GM21737 (cell line): ENCODE measurements around the gene MYO9A.
"Not testable (repeated sequence)": the region's sequence is repeated elsewhere in the genome, so short reads cannot be mapped to it uniquely, and the experiment has no call there.

ENCODE experiments used
- ATAC-seq: cut with Tn5 transposase; IDR thresholded peaks from one replicate; pipeline ENCODE4 v1.9.1; 2021; ENCODE audit warnings: mild to moderate bottlenecking, moderate library complexity; ENCODE audit not compliant: unreplicated experiment

The MYO9A gene

DNA sequence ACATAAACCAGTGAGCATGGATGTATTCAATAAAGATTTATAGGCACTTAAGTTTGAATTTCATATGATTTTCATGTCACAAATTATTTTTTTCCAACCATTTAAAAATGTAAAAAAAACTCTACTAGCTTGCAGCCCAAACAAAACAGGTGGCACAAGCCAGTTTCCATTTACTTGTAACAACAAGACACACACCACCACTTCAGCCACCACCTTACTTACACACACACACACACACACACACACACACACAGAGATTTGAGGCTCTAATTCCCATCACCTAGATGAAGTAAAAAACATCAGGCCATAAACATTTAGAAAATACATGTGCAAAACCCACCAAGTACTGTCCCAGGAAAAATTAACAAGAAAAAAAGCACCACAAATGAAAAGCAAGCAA lies 25.3 kb downstream of the MYO9A start:
- ATAC-seq = no peak

DNA sequence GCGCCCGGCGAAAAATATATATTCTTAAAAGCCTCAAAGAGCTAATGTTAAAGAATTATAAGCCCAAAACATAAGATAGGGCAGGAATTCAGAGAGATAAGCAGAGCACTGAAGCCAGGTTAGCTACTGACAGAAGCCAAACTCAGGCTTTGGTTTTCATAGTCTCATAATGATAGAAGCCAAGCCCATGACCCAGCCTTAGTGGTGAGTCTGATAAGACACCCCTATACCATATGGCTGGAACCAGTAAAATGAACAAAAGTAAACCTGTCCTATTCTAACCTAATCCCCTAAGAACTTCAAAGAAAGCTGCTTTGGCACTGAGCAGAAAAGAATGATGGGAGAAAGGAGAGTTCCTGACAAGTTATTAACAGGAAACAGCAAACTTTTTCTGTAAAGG lies 25.9 kb downstream of the MYO9A start:
- ATAC-seq = no peak

DNA sequence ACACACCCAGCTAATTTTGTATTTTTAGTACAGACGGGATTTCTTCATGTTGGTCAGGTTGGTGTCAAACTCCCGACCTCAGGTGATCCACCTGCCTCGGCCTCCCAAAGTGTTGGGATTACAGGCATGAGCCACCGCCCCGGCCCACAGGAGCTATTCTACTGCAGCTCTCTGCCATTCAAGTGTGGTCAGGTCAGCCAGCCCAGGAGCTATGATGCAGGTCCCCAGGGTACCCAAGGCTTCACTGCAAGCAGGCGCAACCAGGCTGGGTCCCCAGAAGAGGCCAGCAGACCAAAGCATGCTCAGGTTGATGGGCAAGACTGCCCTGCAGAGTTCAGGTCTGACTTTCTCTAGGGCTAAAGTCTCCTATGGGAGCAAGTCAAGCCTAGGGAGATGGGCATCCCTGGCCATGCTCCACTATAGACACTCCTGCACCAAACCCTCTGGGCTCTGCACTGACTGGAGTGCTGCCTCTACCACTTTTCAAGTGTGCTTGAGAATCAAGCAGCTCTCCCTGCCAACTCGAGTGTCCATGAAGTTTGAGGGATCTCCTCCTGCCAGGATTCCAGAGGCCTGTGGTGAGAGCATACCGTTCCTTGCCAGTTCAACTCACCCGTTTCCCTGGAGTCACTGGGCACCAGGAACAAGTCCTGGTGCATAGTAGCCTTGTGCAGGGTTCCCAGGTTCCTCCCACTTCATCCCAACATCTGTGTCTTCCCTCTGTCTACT lies 30.9 kb downstream of the MYO9A start:
- no peak for ATAC-seq

DNA sequence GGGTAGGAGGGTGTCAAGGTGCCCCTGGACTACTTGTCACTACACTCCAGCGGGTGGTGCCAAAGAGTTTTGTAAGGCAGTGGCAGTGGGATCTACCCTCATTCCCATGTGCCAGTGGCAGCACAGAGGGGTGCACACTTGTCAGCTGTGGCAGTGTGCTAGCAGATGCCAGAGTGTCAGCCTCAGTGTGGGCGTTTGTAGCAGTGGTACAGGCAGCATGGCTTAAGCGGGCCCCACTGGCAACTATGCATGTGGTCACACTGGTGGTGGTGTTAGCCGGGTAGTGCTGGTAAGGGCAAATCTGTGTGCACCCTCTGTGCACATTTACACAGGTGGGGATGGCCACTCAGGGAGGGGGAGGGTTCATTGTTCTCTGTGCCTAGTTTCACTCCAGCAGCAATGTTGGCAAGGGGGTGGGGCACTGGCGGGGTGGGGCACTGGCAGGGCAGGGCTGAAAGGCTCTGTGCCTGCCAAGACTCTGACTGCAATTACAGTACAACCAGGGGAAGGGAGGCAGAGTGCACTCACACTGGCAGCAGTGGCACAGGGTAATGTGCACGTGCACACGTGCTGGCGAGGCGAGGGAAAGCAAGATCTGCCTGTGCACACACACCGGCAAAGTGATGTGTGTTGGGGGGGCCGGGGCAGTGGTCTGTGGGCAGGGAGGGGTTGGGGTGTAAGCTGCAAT lies 31.8 kb downstream of the MYO9A start:
- ATAC-seq = no peak

DNA sequence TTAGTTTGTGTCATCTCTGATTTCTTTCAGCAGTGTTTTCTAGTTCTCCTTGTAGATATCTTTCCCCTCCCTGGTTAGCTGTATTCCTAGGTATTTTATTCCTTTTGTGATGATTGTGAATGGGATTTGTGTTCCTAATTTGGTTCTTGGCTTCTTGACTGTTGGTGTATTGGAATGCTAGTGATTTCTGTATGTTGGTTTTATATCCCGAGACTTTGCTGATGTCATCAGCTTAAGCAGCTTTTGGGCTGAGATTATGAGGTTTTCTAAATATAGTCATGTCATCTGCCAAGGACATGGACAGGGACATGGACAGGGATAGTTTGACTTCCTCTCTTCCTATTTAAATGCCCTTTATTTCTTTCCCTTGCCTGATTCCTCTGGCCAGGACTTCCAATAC lies 35.8 kb downstream of the MYO9A start:
- ATAC-seq = no peak

DNA sequence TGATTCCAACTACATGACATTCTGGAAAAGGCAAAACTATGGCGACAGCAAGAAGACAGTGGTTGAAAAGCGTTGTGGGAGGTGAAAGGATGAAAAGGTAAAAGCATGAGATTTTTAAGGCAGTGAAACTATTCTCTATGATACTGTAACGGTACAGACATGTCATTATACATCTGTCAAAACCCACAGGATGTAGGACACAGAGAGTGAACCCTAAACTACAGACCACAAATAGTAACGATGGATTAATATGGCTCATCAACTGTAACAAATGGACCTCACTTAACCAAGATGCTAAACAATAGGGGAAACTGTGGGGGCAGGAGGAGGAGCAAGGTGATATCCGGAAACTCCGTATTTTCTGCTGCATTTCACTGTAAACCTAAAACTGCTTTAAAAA lies 39.1 kb downstream of the MYO9A start:
- peak; percentile 90 for ATAC-seq

DNA sequence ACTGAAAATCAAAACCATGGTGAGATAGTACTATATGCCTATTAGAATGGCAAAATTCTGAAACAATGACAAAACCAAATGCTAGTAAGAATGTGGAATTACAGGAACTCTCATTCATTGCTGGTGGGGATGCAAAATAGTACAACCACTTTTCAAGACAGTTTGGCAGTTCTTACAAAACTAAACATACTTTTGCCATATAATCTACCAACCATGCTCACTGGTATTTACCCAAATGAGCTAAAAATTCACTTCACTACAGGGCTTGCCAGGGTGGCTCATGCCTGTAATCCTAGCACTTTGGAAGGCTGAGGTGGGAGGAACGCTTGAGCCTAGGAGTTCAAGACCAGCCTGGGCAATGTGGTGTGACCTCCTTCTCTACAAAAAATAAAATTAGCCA lies 40.0 kb downstream of the MYO9A start:
- no peak for ATAC-seq

DNA sequence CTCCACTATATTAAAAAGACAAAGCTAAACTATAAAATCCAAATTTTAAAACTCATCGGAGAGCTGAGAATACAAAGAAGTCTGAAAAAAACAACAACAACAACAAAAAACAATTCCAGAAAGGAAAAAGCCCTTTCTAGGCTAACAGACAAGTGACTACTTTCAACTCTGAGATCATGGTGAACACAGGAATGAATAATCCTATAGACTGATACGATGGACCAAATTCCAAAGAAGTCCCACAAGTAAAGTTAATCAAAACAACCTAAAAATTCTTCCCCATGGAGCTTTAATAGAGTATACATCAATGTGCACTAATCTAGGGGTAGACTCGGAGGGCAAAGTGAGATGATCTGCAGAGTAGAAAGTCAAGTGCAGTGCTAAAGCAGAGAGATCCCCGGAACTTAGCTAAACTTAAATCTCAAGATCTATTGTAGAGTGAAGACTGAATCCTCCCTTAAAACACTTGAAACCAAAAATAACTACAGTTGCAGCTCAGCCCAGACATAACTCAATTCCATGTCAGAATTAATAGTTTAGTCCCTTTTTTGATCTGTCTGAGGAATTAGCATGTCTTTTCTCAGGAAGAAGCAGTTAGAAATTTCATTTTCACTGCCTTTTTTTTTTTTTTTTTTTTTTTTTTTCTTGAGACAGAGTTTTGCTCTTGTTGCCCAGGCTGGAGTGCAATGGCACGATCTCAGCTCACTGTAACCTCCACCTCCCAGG lies 43.5 kb downstream of the MYO9A start:
- ATAC-seq = no peak

DNA sequence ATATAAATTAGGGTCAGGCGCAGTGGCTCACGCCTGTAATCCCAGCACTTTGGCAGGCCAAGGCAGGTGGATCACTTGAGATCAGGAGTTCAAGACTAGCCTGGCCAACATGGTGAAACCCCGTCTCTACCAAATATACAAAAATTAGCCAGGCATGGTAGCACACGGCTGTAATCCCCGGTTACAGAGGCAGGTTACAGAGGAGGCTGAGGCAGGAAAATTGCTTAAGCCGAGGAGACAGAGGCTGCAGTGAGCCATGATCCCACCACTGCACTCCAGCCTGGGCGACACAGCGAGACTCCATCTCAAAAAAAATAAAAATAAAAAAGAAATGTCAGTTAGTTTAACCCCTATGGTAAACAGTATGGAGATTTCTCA lies 46.5 kb downstream of the MYO9A start:
- ATAC-seq = not testable (repeated sequence)

DNA sequence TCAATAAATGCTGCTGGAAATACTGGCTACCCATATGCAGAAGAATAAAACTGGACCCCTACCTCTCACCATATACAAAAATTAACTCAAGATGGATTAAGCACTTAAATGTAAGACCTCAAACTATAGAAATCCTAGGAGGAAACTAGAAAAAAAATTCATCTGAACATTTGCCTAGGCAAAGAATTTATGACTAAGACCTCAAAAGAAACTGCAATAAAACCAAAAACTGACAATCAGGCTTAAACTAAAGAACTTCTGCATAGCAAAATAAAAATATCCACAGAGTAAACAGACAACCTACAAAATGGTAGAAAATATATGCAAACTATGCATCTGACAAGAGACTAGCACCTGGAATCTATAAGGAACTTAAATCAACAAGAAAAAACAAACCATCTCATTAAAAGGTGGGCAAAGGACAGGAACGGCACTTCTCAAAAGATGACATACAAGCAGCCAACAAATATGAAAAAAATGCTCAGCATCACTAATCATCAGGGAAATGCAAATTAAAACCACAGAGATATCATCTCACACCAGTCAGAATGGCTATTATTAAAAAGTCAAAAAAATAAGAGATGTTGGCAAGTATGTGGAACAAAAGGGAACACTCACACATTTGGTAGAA lies 47.0 kb downstream of the MYO9A start:
- no peak for ATAC-seq

DNA sequence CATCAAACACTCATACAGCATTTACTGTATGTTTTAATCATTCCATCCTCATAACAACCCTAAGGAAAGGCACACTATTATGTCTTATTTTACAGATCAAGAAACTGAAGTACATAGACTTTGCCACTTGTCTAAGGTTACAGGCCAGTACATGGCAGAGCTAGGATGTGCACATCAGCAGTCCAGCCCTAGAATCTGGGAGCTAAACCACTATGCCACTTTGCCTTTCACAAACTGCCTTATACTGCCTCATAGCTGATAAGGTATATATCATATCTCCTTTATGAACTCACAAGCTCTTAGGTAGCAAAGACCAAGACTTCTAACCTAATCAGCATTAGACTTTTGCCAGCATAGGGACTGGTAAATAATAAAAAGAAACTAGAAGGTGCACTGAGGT lies 49.1 kb downstream of the MYO9A start:
- ATAC-seq = no peak

DNA sequence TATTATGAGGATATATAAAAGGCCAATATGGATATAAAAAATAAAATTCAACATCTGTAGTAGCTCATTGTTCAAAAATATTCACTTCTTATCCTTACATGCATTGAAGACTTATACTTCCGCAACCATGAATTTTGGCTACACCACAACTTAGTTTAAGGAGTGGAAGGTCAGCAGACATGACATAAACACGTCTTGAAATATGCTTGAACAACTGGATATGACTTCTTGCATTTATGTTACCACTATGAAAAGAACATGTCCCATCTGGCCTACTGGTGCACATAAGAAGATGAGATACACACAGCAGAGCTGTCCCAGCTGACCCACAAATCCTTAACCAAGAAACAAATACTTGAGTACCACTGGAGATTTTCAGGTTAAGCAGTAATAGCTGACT lies 52.1 kb downstream of the MYO9A start:
- ATAC-seq = no peak

DNA sequence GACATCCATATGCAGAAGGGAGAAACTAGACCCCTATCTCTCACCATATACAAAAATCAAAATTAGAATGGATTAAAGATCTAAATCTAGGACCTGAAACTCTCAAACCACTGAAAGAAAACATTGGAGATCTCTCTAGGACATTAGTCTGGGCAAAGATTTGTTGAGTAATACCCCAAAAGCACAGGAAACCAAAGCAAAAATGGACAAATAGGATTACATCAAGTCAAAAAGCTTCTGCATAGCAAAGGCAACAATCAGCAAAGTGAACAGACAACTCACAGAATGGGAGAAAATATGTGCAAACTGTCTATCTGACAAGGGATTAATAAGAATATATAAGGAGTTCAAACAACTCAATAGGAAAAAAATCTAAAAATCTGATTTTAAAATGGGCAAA lies 54.8 kb downstream of the MYO9A start:
- ATAC-seq = no peak

DNA sequence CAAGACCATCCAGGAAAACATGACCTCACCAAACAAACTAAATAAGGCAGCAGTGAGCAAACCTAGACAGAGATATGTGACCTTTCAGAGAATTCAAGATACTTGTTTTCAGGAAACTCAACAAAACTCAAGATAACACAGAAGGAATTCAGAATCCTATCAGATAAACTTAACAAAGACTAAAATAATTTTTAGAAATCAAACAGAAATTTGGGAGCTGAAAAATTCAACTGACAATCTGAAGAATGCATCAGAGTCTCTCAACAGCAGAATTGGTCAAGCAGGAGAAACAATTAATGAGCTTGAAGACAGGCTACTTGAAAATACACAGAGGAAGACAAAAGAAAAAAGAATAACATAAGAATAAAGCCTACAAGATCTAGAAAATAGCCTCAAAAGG lies 55.6 kb downstream of the MYO9A start:
- ATAC-seq = no peak

DNA sequence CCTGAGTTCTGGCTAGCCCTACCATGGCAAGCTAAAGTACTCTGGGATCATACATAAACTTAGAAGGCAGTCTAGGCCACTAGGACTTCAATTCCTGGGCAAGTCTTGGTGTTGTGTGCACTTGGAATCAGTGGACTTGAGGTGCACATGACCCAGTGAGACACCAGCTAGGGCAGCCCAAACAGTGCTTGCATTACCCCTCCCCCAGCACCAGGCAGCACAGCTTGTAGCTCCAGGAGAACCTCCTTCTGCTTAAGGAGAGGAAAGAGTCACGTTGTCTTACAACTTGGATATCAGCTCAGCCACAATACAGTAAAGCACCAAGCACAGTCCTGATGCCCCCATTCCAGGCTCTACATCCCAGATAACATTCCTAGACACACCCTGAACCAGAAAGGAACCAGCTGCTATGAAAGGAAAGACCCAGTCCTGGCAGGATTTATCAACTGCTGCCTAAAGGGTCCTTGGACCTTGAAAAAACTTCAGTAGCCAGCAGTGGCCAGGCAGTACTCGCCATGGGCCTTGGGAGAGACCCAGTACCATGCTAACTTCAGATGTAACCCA lies 57.2 kb downstream of the MYO9A start:
- ATAC-seq = no peak

DNA sequence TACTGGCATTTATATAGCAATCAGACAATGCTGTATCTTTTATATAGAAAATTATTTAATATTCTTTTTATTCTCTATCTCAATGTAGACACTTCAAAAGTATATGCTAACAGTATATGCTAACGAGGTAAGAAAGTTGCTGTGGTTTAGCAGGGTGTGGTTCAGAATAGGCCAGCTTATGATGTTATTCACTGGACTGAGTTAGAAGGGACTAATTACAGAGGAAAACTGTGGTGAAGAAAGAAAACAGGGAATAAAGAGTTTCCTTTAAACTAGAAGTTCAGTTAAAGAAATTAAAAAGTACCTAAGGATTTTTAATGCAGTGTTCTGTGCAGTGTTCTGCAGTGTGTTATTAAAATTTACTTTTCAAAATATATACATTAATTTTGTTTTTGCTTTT lies 59.4 kb downstream of the MYO9A start:
- ATAC-seq = no peak

DNA sequence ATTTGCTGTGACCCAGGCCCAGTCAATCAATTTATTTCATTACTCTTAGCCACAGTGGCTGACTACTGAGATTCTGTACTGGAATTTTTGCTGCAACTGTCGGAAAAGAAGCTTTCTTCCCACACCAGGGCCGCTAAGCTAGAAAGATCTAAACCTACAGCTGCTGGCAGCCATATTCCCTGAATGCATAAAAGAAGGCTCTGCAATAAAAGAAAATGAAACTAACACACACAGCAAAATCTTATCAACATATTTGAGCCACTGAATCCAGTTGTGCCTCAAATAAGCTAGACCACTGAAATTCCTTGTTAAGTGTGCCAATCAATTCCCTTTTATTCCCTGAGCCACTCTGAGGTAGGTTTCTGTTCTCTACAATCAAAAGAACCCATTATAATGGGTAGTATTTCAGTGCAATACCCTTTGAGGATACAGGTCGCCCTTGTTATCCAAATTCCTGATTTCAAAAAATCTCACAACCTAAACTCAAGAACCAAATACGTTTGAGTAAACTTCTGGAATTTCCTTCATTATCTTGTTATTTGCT lies 60.3 kb downstream of the MYO9A start:
- no peak for ATAC-seq

DNA sequence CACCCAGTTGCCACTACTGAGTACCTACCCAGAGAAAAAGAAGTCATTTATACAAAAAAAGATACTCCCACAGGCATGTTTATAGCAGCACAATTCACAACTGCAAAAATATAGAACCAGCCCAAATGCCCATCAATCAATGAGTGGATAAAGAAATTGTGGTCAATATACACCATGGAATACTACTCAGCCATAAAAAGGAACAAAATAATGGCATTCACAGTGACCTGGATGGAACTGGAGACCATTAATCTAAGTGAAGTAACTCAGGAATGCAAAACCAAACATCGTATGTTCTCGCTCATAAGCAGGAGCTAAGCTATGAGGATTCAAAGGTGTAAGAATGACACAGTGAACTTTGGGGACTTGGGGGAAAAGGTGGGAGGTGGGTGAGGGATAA lies 61.7 kb downstream of the MYO9A start:
- not testable (repeated sequence) for ATAC-seq

DNA sequence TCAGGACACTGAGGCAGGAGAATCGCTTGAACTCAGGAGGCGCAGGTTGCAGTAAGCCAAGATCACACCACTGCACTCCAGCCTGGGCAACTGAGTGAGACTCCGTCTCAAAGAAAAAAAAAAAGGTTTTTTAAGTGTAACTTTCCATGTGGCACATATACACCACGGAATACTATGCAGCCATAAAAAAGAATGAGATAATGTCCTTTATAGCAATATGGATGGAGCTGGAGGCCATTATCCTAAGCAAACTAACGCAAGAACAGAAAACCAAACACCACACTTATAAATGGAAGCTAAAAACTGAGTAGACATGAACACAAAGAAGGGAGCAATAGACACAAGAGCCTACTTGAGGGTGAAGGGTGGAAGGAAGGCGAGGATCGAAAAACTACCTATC lies 64.7 kb downstream of the MYO9A start:
- not testable (repeated sequence) for ATAC-seq

DNA sequence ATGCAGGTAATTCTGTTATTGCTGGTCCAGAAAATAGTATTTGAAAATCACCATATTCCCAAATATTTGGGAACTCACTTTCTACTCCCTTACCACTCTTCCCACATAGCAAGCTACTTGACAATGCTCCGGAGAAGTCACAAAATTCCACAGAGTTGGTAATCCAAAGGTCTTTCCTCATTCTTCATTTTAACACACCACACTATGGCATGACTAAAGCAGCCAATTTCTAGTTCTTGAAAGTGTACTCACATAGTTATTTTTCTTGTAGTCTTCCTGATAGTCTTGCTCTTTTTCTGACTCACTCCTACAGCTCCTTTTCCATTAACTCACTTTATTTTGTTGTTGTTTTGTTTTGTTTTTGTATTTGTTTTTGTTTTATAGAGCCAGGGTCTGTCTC lies 67.2 kb downstream of the MYO9A start:
- no peak for ATAC-seq

DNA sequence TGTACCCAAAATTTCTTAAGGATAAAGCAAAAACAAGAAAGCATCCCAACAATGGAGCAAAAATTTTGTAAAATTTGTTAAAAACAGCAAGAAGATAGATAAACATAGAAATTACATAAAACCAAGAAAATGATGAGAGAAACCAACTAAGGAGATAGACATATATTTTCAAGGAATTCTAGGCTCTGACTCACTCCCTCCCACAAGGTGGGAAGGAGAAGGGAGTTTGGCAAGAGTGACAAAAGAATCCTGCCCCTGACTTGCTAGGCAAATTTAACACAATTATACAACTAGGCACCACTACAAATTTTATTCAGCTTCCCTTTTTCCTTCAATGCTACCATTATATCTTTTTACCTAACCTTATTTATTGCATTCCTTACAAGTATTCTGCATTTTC lies 70.9 kb downstream of the MYO9A start:
- no peak for ATAC-seq
